Left cardiac atrium (tissue), 4 donors: ENCODE results near the gene FERMT3. TPM values are rescaled to one million over a fixed set of nuclear protein-coding genes. Genes with fewer than 3 reads are reported as not detected.
A peak's percentile ranks its signal among the peaks of the same experiment; 100 is the strongest.

Experiments
- ATAC-seq, 2 donors: fragments of 200-7000 bp; cut with Tn5 transposase; one replicate each; pipeline ENCODE4 v1.9.1; 2020; ENCODE audit warnings: mild to moderate bottlenecking in 2 of 2, moderate library complexity in 2 of 2
- DNase-seq: peaks from one replicate; pipeline ENCODE4 v3.0.0-alpha.2; 2020
- intact Hi-C, 2 donors: fragments of 100-400 bp; cut with DNase I; formaldehyde crosslinking; loops; one replicate each; pipeline versions ENCODE4 v1.14.1 to v1.15.1; 2022 to 2023
- total RNA-seq, 2 donors: library from RNA; stranded (reverse); fragmentation: NEBNext Ultra II Directional; extraction: Animal tissue kit (Norgen Biotek cat#: 25700); gene quantifications; one replicate each; pipeline ENCODE4 v1.2.1, GENCODE V29; 2021
- donor health status: DM: no; HTN: yes; CAD: no.
- donor health status: DM: no; HTN: yes; CAD: no; lungs with severe emphysema.
- donor health status: DM: yes; HTN: yes; CAD: no.
- donor health status: Dilated cardiomyopathy.

FERMT3 gene
- total RNA-seq, 2 donors from 2014 or later, result 23.8 to 25.8 TPM

DNA sequence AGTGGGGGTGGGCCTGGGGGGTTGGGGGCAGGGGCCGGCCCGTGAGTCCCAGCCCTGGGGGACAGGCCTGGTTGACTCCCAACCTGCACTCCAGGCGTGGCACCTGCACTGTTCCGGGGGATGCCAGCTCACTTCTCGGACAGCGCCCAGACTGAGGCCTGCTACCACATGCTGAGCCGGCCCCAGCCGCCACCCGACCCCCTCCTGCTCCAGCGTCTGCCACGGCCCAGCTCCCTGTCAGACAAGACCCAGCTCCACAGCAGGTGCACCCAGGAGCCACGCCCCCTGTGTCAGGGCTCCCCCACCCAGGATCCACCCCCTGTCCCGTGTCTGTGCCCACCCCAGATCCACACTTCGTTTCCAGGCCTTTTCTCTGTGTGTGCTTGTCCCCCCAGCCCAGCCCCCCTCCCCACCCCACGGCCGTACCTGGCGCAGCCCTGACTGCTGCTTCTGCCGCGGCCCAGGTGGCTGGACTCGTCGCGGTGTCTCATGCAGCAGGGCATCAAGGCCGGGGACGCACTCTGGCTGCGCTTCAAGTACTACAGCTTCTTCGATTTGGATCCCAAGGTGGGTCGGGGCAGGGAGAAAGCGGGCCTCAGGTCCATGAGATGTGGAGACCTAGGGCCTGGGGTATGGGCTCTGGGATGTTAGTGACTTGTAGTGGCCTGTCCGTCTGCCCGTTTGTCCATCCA, 4.8 kb downstream of the FERMT3 start:
- no peak for ATAC-seq
- no peak for DNase-seq
- intact Hi-C loops, result no loop called here

DNA sequence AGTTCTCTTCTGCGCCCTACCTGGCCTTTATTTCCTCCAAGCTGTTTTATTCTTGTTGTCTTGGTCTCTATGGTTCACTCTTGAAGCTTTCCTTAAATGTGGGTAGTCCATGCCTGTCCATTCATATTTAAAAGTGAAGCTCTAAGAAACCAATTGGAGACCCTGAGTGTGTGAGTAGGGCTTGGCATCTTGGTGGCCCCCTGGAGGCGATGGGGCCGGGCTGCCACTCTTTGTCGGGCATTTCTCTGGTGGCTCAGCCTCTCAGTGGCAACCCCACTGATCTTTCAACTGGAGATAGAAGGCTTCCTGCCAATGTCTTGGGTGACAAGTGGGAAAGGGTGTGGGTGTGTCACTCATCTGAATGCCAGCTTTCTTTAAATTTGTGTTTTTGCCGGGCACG, 10.4 kb downstream of the FERMT3 start:
- intact Hi-C loops, result no loop called here
- DNase-seq (no peak), ATAC-seq (no peak)

DNA sequence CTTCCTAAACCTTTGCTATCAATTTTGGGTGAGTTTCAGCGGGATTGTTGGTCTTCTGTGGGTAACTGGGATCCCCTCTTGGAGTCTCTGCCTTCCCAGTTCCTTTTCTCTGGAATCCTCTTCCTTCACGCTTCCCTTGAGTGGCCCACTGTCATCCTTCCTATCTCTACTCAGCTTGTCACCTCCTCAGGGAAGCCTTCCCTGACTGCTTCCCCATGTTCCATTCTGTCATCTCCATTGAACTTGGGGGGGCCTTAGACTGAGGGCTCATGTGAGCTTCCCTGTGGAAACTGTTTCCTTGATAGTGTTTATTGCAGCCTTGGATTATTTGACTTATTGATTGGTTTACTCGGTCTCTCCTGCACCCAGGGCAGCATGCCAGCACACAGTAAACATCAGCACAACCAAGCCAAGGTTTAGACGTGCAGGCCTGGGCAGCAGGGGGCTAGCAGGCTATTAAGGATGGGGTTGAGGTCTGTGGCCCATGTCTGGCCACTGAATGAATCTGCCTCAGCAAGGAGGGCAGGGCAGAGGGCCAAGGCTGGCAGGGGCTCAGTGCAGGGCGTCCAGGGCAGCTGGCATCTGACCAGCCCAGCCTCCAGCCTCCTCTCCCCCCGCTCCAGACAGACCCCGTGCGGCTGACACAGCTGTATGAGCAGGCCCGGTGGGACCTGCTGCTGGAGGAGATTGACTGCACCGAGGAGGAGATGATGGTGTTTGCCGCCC, 12.3 kb downstream of the FERMT3 start:
- intact Hi-C loops, result no loop called here
- DNase-seq (no peak), ATAC-seq (no peak)

DNA sequence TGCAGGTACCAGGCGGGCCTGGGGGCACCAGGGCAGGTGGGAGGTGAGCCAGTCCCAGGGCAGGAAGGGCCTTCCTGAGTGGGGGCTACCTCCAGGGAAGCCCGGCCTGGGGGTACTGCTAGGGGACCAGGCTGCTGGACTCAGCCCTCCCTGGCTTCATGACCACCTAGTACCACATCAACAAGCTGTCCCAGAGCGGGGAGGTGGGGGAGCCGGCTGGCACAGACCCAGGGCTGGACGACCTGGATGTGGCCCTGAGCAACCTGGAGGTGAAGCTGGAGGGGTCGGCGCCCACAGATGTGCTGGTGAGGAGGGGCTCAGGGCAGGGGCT, 12.8 kb downstream of the FERMT3 start:
- ATAC-seq (no peak), DNase-seq (no peak)
- intact Hi-C loops, result no loop called here

DNA sequence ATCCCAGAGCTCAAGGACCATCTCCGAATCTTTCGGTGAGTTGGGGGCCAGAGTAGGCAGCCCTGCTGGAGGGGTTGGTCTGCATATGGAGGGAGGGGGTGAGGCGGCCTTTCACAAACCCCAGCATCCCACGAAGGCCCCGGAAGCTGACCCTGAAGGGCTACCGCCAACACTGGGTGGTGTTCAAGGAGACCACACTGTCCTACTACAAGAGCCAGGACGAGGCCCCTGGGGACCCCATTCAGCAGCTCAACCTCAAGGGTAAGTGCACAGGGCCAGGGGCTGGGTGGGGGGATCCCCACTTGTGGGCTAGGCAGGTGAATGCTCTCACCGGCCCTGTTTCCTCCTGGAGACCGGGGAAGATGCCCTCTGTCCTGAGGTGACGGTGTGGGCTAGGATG, 13.2 kb downstream of the FERMT3 start:
- no peak for DNase-seq
- intact Hi-C loops, result no loop called here

DNA sequence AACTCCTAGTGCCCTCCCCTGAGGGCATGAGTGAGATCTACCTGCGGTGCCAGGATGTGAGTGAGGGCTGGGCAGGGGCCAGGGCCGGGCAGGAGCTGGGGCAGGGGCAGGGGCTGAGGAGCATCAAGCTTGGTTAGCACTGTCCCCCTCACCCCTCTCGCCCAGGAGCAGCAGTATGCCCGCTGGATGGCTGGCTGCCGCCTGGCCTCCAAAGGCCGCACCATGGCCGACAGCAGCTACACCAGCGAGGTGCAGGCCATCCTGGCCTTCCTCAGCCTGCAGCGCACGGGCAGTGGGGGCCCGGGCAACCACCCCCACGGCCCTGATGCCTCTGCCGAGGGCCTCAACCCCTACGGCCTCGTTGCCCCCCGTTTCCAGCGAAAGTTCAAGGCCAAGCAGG, 13.8 kb downstream of the FERMT3 start:
- ATAC-seq (no peak), DNase-seq (no peak)
- intact Hi-C loops, result no loop called here

More for the DNA sequence above, 13.2 kb downstream of the FERMT3 start:
- no peak for ATAC-seq

DNA sequence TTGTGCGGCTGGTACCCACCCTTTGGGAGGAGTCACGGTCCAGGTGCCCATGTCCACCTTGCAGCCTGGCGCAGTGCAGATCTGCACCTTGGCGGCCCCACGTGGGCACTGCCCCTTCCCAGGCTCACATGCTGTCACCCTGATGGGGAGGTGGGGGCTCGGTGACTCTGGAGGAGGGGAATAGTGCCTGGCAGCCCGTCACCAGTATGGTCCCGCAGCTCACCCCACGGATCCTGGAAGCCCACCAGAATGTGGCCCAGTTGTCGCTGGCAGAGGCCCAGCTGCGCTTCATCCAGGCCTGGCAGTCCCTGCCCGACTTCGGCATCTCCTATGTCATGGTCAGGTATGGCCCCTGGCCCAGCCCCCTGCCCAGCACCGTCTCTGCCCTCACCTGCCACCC, 14.3 kb downstream of the FERMT3 start:
- peak; percentile 22 for DNase-seq
- no peak for ATAC-seq
- intact Hi-C loops, result no loop called here

DNA sequence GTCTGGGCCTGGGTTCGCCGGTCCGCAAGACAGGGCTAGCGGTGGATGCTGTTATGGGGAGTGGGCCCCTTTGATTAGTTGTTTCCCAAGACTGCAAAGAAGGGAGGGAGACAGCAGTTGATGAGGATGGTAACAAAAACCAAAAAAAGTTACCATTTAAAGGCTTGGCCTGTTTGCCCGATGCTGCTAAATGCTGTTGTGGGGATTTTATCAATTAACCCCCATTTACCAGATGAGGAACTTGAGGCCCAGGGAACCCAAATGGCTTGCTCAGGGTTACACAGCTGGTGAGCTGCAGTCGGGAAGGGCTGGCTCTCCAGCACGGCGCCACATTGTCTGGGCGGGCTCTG, 16.1 kb downstream of the FERMT3 start:
- intact Hi-C loops, result no loop called here
- no peak for ATAC-seq
- no peak for DNase-seq

DNA sequence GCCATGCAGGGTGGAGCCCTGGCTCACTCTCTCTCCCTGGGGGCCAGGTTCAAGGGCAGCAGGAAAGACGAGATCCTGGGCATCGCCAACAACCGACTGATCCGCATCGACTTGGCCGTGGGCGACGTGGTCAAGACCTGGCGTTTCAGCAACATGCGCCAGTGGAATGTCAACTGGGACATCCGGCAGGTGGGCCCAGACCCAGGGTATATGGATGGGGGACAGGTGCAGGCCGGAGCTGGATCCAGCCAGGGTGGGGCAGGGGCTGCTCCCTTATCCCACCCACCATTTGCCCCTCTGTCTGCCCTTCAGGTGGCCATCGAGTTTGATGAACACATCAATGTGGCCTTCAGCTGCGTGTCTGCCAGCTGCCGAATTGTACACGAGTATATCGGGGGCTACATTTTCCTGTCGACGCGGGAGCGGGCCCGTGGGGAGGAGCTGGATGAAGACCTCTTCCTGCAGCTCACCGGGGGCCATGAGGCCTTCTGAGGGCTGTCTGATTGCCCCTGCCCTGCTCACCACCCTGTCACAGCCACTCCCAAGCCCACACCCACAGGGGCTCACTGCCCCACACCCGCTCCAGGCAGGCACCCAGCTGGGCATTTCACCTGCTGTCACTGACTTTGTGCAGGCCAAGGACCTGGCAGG, 16.6 kb downstream of the FERMT3 start:
- intact Hi-C loops, result no loop called here
- ATAC-seq, result no peak
- no peak for DNase-seq

DNA sequence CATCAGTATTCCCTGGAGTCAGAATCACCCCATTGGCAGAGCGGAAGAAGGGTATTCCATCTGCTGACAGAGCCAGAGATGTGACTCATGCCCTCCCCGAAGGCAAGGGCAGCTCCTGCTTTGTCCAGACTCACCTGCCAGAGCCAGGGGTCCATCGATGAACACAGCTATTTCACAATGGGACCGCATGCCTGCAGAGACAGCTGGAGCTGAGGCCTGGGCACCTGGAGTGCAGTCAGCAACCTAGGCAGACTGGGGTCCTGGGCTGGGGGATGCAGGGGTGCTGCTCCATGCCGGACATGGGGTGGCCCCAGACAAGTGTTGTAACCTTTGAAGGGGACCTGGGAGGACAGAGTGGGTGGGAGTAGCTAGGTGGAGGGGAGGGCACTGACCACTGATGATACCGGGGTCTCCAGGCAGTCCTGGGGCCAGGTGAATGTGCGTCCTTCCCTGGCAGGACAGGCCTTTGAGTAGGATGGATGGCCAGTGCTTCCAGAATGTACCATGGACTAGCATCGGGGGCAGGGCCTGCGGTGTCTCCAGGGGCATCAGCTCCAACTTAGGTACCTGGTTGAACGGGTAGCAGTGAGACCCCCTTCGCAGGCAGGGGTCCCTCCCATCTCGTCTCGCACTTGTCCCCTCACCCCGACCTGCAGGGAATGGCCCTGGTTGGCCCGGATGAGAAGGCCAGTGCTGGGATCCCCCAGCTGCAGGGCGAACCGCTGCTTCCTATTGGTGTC, 17.8 kb downstream of the FERMT3 start:
- DNase-seq (no peak), ATAC-seq (no peak)
- intact Hi-C loops, result no loop called here

DNA sequence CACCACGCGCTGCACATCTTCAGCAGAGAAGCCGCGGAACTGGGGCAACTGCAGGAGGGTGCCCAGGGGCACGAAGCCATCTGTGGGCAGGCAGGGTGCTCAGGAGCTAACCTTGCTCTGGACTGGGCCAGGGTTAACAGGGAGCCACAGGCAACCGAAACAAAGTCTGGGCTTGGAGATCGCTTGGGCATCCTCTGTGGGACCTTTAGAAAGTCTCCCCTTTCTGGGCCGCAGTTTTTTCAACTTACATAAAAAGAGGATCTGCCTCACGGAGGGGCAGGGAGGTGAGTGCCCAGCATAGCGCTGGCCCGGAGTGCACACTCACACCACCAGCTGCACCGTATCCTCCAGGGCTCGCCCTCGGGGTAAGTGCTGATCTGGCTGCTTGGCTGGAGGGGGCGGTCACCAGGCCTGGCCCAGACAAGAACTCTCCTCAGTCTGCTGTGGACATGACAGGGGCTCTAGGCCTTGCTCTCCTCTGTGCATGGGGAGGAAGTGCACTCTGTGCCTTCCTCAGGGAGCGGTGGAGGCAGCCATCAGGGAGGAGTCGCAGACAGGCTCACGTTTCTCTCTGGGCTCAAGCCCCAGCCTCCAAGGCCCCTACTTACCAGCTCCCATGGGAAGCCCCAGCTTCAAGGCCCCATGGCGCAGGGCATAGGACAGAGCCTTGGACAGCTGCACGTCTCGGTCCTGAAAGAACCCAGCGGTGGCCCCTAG, 18.5 kb downstream of the FERMT3 start:
- intact Hi-C loops, result no loop called here
- ATAC-seq, result peak in 1 of 2 donors; percentile 0

DNA sequence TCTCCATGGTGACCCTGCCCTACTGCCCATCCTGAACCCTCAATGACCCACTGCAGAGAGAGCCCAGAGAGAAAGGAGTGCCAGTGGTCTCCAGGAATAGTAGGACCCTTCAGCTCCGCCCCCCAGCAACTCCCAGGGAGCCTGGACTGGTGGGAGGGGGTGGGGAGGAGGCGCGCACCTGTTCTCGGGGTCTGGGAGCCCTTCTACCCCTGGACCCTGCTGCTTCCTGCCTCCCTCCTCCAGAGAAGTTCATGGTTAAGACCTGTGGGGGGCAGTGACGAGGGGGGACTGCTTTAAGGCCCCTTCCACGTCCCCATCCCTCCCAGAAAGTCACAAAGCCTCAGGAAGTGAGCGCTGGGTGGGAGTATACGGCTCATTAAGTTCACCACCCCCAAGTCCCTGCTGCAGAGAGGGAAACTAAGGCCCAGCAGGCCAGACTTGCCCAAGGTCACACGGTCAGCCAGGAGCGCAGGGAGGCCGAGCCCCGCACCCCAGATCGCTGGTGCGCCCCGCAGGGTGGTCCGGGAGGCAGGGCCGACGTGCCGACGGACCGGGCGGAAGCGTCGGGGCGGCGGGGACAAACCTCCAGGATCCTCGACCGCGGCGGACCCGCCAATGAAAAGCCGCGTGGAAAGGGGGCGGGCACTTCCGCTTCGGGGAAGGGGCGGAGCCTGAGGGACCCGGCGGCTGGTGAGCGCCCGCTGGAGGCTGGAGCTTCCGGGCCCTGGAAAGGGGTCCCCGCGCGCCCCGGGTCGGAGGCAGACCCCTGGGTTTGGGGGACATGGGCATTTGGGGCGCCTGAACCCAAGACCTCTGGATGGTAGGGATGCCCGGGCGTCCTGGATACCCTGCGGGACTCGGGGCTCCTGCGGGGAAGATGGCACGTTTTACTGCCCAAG, 19.3 kb downstream of the FERMT3 start, which contains the start of the genes NUDT22 and TRPT1:
NUDT22 (plus strand) TSS at position 667 of the 899 bp plus-strand sequence. CDS start 379 bp downstream, outside the sequence.
TRPT1 (minus strand) TSS at position 579 of the 899 bp plus-strand sequence; CDS start at position 253, 326 bp downstream.
- intact Hi-C loops, result no loop called here
- ATAC-seq, result peak; percentile 83 to 86
- peak; percentile 92 for DNase-seq

More for the DNA sequence above, 18.5 kb downstream of the FERMT3 start:
- DNase-seq, result no peak

DNA sequence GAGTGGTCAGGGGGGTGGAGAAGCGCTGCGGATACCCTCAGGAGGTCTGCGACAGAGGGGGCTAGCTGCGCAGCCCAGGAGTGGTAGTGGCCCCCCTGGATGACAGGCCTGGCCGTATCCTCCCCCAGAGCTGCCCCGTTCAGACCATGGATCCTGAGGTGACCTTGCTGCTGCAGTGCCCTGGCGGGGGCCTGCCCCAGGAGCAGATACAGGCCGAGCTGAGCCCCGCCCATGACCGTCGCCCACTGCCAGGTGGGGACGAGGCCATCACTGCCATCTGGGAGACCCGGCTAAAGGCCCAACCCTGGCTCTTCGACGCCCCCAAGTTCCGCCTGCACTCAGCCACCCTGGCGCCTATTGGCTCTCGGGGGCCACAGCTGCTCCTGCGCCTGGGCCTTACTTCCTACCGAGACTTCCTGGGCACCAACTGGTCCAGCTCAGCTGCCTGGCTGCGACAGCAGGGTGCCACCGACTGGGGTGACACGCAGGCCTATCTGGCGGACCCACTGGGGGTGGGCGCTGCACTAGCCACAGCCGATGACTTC, 20.1 kb downstream of the FERMT3 start:
- peak; percentile 70 for DNase-seq
- intact Hi-C loops, result no loop called here
- ATAC-seq, result peak; percentile 28 to 39

DNA sequence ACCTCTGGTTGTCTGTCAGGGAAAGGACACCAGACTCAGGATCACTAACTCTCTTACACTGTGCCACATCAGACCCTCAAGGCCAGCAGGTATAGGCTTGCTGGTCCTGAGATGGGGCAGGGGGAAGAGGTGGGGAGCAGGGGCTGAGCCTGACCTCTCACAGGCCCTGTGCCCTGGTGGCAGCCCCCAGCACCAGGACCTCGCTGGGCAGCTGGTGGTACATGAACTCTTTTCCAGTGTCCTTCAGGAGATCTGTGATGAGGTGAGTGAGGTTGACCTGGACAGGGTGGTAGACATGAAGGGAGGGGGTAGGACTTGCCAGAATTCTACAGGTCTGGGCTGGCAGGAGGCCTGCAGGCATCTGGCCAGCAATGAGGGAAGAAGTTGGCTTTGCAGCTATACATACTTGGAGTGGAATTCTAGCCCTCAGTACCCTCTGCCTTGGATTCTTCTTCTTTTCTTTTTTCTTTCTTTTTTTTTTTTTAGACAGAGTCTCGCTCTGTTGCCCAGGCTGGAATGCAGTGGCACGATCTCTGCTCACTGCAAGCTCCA, 21.0 kb downstream of the FERMT3 start:
- DNase-seq (no peak), ATAC-seq (no peak)
- intact Hi-C loops, result no loop called here

DNA sequence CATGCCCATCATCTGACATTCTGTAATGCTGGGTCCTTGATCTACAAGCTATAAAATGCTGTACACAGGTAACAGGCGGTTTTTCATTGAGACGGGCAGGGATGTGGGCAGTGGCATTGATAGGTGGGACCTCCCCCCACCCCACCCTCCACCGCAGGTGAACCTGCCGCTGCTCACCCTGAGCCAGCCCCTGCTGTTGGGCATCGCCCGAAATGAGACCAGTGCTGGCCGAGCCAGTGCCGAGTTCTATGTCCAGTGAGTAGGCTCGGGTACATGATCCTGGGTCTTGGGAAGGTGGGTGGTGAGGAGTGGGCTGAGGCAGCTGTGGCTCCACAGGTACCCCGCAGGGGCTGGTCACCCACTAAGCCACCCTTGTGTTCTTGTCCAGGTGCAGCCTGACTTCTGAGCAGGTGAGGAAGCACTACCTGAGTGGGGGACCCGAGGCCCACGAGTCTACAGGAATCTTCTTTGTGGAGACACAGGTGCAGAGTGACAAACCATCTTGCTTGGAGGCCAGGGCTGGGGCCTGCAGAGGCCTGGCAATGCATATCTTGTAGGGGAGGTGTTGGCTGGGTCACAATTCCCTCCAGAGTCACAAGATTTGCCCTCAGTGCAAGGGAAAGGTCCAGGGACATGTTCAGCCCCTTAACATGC, 22.7 kb downstream of the FERMT3 start:
- DNase-seq (no peak), ATAC-seq (no peak)
- intact Hi-C loops, result no loop called here

DNA sequence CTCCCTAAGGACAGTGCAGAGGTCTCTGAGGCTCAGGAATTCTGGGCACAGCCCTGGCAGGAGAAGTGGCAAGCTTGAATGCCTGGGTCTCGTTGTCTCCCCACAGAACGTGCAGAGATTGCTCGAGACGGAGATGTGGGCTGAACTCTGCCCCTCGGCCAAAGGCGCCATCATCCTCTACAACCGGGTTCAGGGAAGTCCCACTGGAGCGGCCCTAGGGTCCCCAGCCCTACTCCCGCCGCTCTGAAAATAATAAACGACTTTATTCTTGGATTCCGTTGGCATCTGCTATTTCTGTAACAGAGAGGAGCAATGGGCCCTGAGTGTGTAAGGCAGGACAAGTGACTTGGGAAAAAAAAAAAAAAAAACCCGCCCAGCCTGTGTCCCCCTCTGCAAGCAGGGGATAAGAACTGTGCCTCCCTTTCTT, 23.2 kb downstream of the FERMT3 start:
- ATAC-seq (no peak), DNase-seq (no peak)
- intact Hi-C loops, result no loop called here
